ENCODE data around the gene PRKACB. TPM values are rescaled to one million over a fixed set of nuclear protein-coding genes. Genes with fewer than 3 reads are reported as not detected.
"Not testable (repeated sequence)": the region's sequence is repeated elsewhere in the genome, so short reads cannot be mapped to it uniquely, and the experiment has no call there.

Gene PRKACB
- total RNA-seq, 1 experiment from 2014 or later: 68.1 TPM

DNA sequence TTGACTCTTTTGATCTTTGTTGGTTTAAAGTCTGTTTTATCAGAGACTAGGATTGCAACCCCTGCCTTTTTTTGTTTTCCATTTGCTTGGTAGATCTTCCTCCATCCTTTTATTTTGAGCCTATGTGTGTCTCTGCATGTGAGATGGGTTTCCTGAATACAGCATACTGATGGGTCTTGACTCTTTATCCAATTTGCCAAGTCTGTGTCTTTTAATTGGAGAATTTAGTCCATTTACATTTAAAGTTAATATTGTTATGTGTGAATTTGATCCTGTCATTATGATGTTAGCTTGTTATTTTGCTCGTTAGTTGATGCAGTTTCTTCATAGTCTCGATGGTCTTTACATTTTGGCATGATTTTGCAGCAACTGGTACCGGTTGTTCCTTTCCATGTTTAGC, 88.6 kb downstream of the PRKACB start:
- not testable (repeated sequence) for H3K4me1 ChIP-seq (ENCODE audit: low read length); DNase-seq; H3K27me3 ChIP-seq (ENCODE audit: low read length); H3K9me3 ChIP-seq (ENCODE audit: low read length); H3K79me2 ChIP-seq (ENCODE audit: low read length); H3K36me3 ChIP-seq (ENCODE audit: insufficient read depth, low read length); H3K27ac ChIP-seq (ENCODE audit: low read length); H4K20me1 ChIP-seq (ENCODE audit: insufficient read depth, low read depth, low read length); H3K4me2 ChIP-seq (ENCODE audit: low read depth, low read length, poor library complexity, severe bottlenecking); H3K9ac ChIP-seq (ENCODE audit: low read length); H3K9me2 ChIP-seq (replicated peaks; ENCODE audit: insufficient read depth, low read length); H3K4me3 ChIP-seq (ENCODE audit: low read length); H2AFZ ChIP-seq (ENCODE audit: low read length)

DNA sequence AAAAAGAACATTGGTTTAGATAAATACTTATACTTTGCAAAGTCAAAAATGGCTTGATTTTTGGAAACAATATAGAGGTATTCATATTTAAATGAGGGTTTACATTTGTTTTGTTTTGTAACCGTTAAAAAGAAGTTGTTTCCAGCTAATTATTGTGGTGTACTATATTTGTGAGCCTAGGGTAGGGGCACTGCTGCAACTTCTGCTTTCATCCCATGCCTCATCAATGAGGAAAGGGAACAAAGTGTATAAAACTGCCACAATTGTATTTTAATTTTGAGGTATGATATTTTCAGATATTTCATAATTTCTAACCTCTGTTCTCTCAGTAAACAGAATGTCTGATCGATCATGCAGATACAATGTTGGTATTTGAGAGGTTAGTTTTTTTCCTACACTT, 92.2 kb downstream of the PRKACB start:
- Histone ChIP-seq H3K9ac (ENCODE audit: low read length) (no peak overlapping the region), H3K4me2 (ENCODE audit: low read depth, low read length, poor library complexity, severe bottlenecking) (no peak overlapping the region), H3K4me3 (ENCODE audit: low read length) (no peak overlapping the region), H3K27me3 (ENCODE audit: low read length) (no peaks in the 10 kb centered on the region), H3K27ac (ENCODE audit: low read length) (no peak overlapping the region), H3K36me3 (ENCODE audit: insufficient read depth, low read length) (no peaks in the 10 kb centered on the region), H2AFZ (ENCODE audit: low read length) (no peak overlapping the region), H4K20me1 (ENCODE audit: insufficient read depth, low read depth, low read length) (no peaks in the 10 kb centered on the region), H3K9me3 (ENCODE audit: low read length) (no peaks in the 10 kb centered on the region), H3K9me2 (replicated peaks; ENCODE audit: insufficient read depth, low read length) (no peaks in the 10 kb centered on the region), H3K4me1 (ENCODE audit: low read length) (no peaks in the 10 kb centered on the region), H3K79me2 (ENCODE audit: low read length) (no peaks in the 10 kb centered on the region)
- no peak for DNase-seq

GRCh38 chr1:84242641-84243040, 98.6 kb downstream of the PRKACB start:
- H3K9me2 ChIP-seq (replicated peaks; ENCODE audit: insufficient read depth, low read length): no peaks in the 10 kb centered on the region
- H3K9ac ChIP-seq (ENCODE audit: low read length): no peak overlapping the region
- H3K4me3 ChIP-seq (ENCODE audit: low read length): no peak overlapping the region
- no peaks in the 10 kb centered on the region for H3K36me3 ChIP-seq (ENCODE audit: insufficient read depth, low read length)
- no peak for DNase-seq
- peak overlapping the region; percentile 71 for H3K27ac ChIP-seq (ENCODE audit: low read length)
- H3K27me3 ChIP-seq (ENCODE audit: low read length): no peaks in the 10 kb centered on the region
- no peaks in the 10 kb centered on the region for H3K79me2 ChIP-seq (ENCODE audit: low read length)
- peak overlapping the region; percentile 49 for H3K4me2 ChIP-seq (ENCODE audit: low read depth, low read length, poor library complexity, severe bottlenecking)
- no peaks in the 10 kb centered on the region for H3K9me3 ChIP-seq (ENCODE audit: low read length)
- H4K20me1 ChIP-seq (ENCODE audit: insufficient read depth, low read depth, low read length): no peaks in the 10 kb centered on the region
- H3K4me1 ChIP-seq (ENCODE audit: low read length): peaks cover 26% of the 10 kb centered on the region
- H2AFZ ChIP-seq (ENCODE audit: low read length): no peak overlapping the region; the same call in 1 of the 2 replicates

GRCh38 chr1:84245563-84245962, 101.5 kb downstream of the PRKACB start:
- DNase-seq: no peak
- Histone ChIP-seq H3K9me2 (replicated peaks; ENCODE audit: insufficient read depth, low read length) (no peaks in the 10 kb centered on the region), H3K9ac (ENCODE audit: low read length) (no peak overlapping the region), H3K4me3 (ENCODE audit: low read length) (no peak overlapping the region), H3K4me2 (ENCODE audit: low read depth, low read length, poor library complexity, severe bottlenecking) (no peak overlapping the region), H3K27ac (ENCODE audit: low read length) (no peak overlapping the region), H3K4me1 (ENCODE audit: low read length) (peaks cover 26% of the 10 kb centered on the region), H3K9me3 (ENCODE audit: low read length) (no peaks in the 10 kb centered on the region), H3K27me3 (ENCODE audit: low read length) (no peaks in the 10 kb centered on the region), H4K20me1 (ENCODE audit: insufficient read depth, low read depth, low read length) (no peaks in the 10 kb centered on the region), H2AFZ (ENCODE audit: low read length) (no peak overlapping the region), H3K79me2 (ENCODE audit: low read length) (no peaks in the 10 kb centered on the region), H3K36me3 (ENCODE audit: insufficient read depth, low read length) (no peaks in the 10 kb centered on the region)

- Histone ChIP-seq H4K20me1 (ENCODE audit: insufficient read depth, low read depth, low read length) (no peaks in the 10 kb centered on the region), H2AFZ (ENCODE audit: low read length) (no peak overlapping the region), H3K27me3 (ENCODE audit: low read length) (no peaks in the 10 kb centered on the region), H3K27ac (ENCODE audit: low read length) (no peak overlapping the region), H3K9me2 (replicated peaks; ENCODE audit: insufficient read depth, low read length) (no peaks in the 10 kb centered on the region), H3K4me3 (ENCODE audit: low read length) (no peak overlapping the region), H3K9ac (ENCODE audit: low read length) (no peak overlapping the region), H3K36me3 (ENCODE audit: insufficient read depth, low read length) (no peaks in the 10 kb centered on the region), H3K4me2 (ENCODE audit: low read depth, low read length, poor library complexity, severe bottlenecking) (peak overlapping the region; percentile 21), H3K79me2 (ENCODE audit: low read length) (no peaks in the 10 kb centered on the region), H3K9me3 (ENCODE audit: low read length) (no peaks in the 10 kb centered on the region), H3K4me1 (ENCODE audit: low read length) (peaks cover 26% of the 10 kb centered on the region)
- DNase-seq: no peak
Observed at GRCh38 chr1:84246213-84246612, 102.1 kb downstream of the PRKACB start.

DNA sequence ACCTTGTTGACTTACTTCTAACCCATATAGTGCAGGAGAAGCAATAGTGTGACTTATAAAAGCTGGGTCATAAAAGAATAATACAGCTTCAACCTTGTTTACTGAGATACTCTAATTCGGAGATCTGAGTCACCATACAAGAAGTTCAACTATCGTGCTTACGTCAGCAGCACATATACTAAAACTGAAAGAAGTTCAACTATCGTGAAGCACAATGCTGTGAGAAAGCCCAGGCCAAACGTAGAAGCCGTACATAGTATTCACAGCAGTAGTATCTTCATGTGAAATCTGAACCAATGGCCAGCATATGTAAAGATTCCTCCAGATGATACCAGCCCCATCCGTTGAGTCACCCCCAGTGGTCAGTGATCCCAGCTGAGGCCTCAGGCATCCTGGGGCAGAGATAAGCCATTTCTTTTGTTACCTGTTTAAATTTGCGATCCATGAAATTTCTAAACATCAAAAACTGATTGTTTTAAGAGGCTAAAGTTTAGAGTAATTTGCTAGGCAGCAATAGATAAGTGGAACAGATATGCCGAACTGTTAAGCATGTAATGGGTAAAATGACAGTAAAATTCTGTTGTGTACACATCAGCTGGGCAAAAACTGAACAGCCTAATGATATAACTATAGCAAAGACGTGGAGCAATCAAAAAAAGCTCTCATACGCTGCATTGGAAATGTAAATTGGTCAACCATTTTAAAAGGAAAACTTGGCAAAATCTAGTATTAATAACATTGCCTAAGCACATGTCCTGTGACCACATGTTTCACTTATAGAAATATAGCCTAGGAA, 103.6 kb downstream of the PRKACB start:
- H3K4me1 ChIP-seq (ENCODE audit: low read length): peaks cover 18% of the 10 kb centered on the region
- H3K4me3 ChIP-seq (ENCODE audit: low read length): no peak overlapping the region
- no peak overlapping the region for H3K27ac ChIP-seq (ENCODE audit: low read length)
- no peak overlapping the region for H3K9ac ChIP-seq (ENCODE audit: low read length)
- H4K20me1 ChIP-seq (ENCODE audit: insufficient read depth, low read depth, low read length): no peaks in the 10 kb centered on the region
- no peaks in the 10 kb centered on the region for H3K9me2 ChIP-seq (replicated peaks; ENCODE audit: insufficient read depth, low read length)
- no peaks in the 10 kb centered on the region for H3K9me3 ChIP-seq (ENCODE audit: low read length)
- H3K27me3 ChIP-seq (ENCODE audit: low read length): no peaks in the 10 kb centered on the region
- no peak overlapping the region for H3K4me2 ChIP-seq (ENCODE audit: low read depth, low read length, poor library complexity, severe bottlenecking)
- no peaks in the 10 kb centered on the region for H3K79me2 ChIP-seq (ENCODE audit: low read length)
- no peaks in the 10 kb centered on the region for H3K36me3 ChIP-seq (ENCODE audit: insufficient read depth, low read length)
- no peak overlapping the region for H2AFZ ChIP-seq (ENCODE audit: low read length)
- no peak for DNase-seq

- Histone ChIP-seq H3K4me2 (ENCODE audit: low read depth, low read length, poor library complexity, severe bottlenecking) (no peak overlapping the region), H3K9me3 (ENCODE audit: low read length) (no peaks in the 10 kb centered on the region), H3K9ac (ENCODE audit: low read length) (no peak overlapping the region), H2AFZ (ENCODE audit: low read length) (no peak overlapping the region), H3K4me3 (ENCODE audit: low read length) (no peak overlapping the region), H3K9me2 (replicated peaks; ENCODE audit: insufficient read depth, low read length) (no peaks in the 10 kb centered on the region), H4K20me1 (ENCODE audit: insufficient read depth, low read depth, low read length) (no peaks in the 10 kb centered on the region), H3K27me3 (ENCODE audit: low read length) (no peaks in the 10 kb centered on the region), H3K79me2 (ENCODE audit: low read length) (no peaks in the 10 kb centered on the region), H3K27ac (ENCODE audit: low read length) (no peak overlapping the region), H3K36me3 (ENCODE audit: insufficient read depth, low read length) (no peaks in the 10 kb centered on the region), H3K4me1 (ENCODE audit: low read length) (peaks cover 6% of the 10 kb centered on the region)
- no peak for DNase-seq
Observed at GRCh38 chr1:84250668-84251067, 106.6 kb downstream of the PRKACB start.

- no peak for DNase-seq
- Histone ChIP-seq H3K4me3 (ENCODE audit: low read length) (no peak overlapping the region), H3K4me2 (ENCODE audit: low read depth, low read length, poor library complexity, severe bottlenecking) (no peak overlapping the region), H3K27me3 (ENCODE audit: low read length) (no peaks in the 10 kb centered on the region), H3K9ac (ENCODE audit: low read length) (no peak overlapping the region), H3K79me2 (ENCODE audit: low read length) (no peaks in the 10 kb centered on the region), H3K27ac (ENCODE audit: low read length) (no peak overlapping the region), H4K20me1 (ENCODE audit: insufficient read depth, low read depth, low read length) (no peaks in the 10 kb centered on the region), H3K9me3 (ENCODE audit: low read length) (no peaks in the 10 kb centered on the region), H2AFZ (ENCODE audit: low read length) (no peak overlapping the region), H3K9me2 (replicated peaks; ENCODE audit: insufficient read depth, low read length) (no peaks in the 10 kb centered on the region), H3K4me1 (ENCODE audit: low read length) (no peaks in the 10 kb centered on the region), H3K36me3 (ENCODE audit: insufficient read depth, low read length) (no peaks in the 10 kb centered on the region)
Observed at GRCh38 chr1:84253036-84253435, 109.0 kb downstream of the PRKACB start.

All from Karpas-422 (cell line).